Endodermal cell (in vitro differentiated cells): ENCODE data around the gene TLE4. TPM values are rescaled to one million over a fixed set of nuclear protein-coding genes. Genes with fewer than 3 reads are reported as not detected.
A peak's percentile ranks its signal among the peaks of the same experiment; 100 is the strongest.

ENCODE experiments used
- DNase-seq: peaks from one replicate; pipeline ENCODE4 v3.0.0-alpha.2; 2017
- H3K27ac ChIP-seq: 2 replicates; pipeline ENCODE4 v1.5.1; 2013; ENCODE audit warnings: mild to moderate bottlenecking, low read depth, low read length, moderate library complexity
- H3K27me3 ChIP-seq: 2 replicates; pipeline ENCODE4 v1.6.1; 2013; ENCODE audit warnings: mild to moderate bottlenecking, low read length, moderate library complexity; ENCODE audit not compliant: insufficient read depth, control insufficient read depth, poor library complexity, severe bottlenecking
- H3K36me3 ChIP-seq: 2 replicates; pipeline ENCODE4 v1.7.0; 2013; ENCODE audit warnings: mild to moderate bottlenecking, low read length, moderate library complexity; ENCODE audit not compliant: control insufficient read depth, insufficient read depth
- H3K4me1 ChIP-seq: one replicate; pipeline ENCODE4 v1.7.0; 2013; ENCODE audit warnings: low read length; ENCODE audit not compliant: control insufficient read depth, insufficient read depth
- H3K4me3 ChIP-seq: 2 replicates; pipeline ENCODE4 v1.5.1; 2013; ENCODE audit warnings: mild to moderate bottlenecking, low read length, moderate library complexity
- H3K9ac ChIP-seq: 2 replicates; pipeline ENCODE4 v1.6.1; 2013; ENCODE audit warnings: mild to moderate bottlenecking, low read length, moderate library complexity; ENCODE audit not compliant: poor library complexity, severe bottlenecking; ENCODE audit errors: extremely low read depth
- H3K9me3 ChIP-seq: 2 replicates; pipeline ENCODE4 v1.6.1; 2013; ENCODE audit warnings: mild to moderate bottlenecking, low read length, moderate library complexity; ENCODE audit not compliant: control insufficient read depth
- H3K27ac Mint-ChIP-seq: 2 replicates; pipeline ENCODE4 v1.8.0; 2020; ENCODE audit warnings: mixed read lengths
- H3K27me3 Mint-ChIP-seq: 2 replicates; pipeline ENCODE4 v1.8.0; 2021; ENCODE audit warnings: mild to moderate bottlenecking, mixed read lengths; ENCODE audit not compliant: insufficient read depth
- H3K36me3 Mint-ChIP-seq: 2 replicates; pipeline ENCODE4 v1.8.0; 2020; ENCODE audit warnings: low read depth, mixed read lengths
- H3K4me1 Mint-ChIP-seq: 2 replicates; pipeline ENCODE4 v1.8.0; 2020; ENCODE audit warnings: mixed read lengths
- H3K4me3 Mint-ChIP-seq: 2 replicates; pipeline ENCODE4 v1.8.0; 2020; ENCODE audit warnings: mild to moderate bottlenecking, moderate library complexity, mixed read lengths
- H3K9me3 Mint-ChIP-seq: 2 replicates; pipeline ENCODE4 v1.8.0; 2020; ENCODE audit warnings: mild to moderate bottlenecking, mixed read lengths
- CTCF ChIP-seq: fragments of 200-600 bp; sonication (generic); conservative IDR thresholded peaks from 2 replicates; pipeline ENCODE4 v1.5.0; 2021; ENCODE audit warnings: antibody characterized with exemption, mild to moderate bottlenecking
- WGBS, 2 experiments: methylation state at CpG; one replicate each; pipeline versions ENCODE4 v1.1.5 to v1.1.7; 2013; ENCODE audit warnings: missing lambda C conversion rate in 2 of 2, mixed read lengths in 1 of 2; ENCODE audit not compliant: insufficient coverage in 1 of 2, insufficient read length in 1 of 2; 5-methylcytosine and 5-hydroxymethylcytosine counted together
- total RNA-seq, 2 donors: library from RNA; stranded (reverse); fragmentation: NEBNext Ultra II Directional in 1 of 2; extraction: Animal tissue kit (Norgen Biotek cat#: 25700) in 1 of 2; gene quantifications; 2 replicates in 1 of 2; 3 replicates in 1 of 2; pipeline ENCODE4 v1.2.1, GENCODE V29; 2021

TLE4 gene
- total RNA-seq, 2 donors from 2014 or later, result 16.7 to 25.5 TPM

DNA sequence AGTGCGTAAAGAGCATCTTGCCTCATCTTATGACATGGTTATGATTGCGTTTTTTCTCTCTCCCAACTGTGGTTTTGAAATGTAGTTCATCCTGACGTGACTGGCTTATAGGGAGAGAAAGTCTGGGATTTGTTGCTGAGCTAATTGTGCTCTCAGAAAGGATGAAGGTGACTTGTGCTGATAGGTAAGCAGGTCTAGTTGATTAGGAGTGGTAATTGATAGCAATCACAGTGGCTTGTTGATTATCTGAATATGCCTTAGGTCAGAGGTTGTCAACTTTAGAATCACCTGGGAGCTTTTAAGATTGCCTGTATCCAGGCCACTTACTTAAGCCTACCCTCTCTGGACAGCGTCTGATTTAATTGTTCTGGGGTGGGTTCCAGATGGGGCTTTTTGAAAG is 117.8 kb downstream of the TLE4 start:
- peak overlapping the region; percentile 53 for H3K4me3 ChIP-seq
- Mint-ChIP-seq H3K27me3 (no peaks in the 10 kb centered on the region), H3K4me1 (peaks cover 34% of the 10 kb centered on the region), H3K9me3 (no peaks in the 10 kb centered on the region), H3K4me3 (no peak overlapping the region), H3K36me3 (peaks cover 2% of the 10 kb centered on the region), H3K27ac (no peak overlapping the region)
- WGBS, 2 experiments, result 77 to 100% methylated on average over 2 to 4 of the region's 4 CpGs
- no peak overlapping the region for H3K9ac ChIP-seq
- TF ChIP-seq CTCF, result no peak
- H3K36me3 ChIP-seq, result no peaks in the 10 kb centered on the region
- no peaks in the 10 kb centered on the region for H3K27me3 ChIP-seq
- no peaks in the 10 kb centered on the region for H3K9me3 ChIP-seq
- peaks cover 7% of the 10 kb centered on the region for H3K4me1 ChIP-seq
- no peak overlapping the region for H3K27ac ChIP-seq
- no peak for DNase-seq

DNA sequence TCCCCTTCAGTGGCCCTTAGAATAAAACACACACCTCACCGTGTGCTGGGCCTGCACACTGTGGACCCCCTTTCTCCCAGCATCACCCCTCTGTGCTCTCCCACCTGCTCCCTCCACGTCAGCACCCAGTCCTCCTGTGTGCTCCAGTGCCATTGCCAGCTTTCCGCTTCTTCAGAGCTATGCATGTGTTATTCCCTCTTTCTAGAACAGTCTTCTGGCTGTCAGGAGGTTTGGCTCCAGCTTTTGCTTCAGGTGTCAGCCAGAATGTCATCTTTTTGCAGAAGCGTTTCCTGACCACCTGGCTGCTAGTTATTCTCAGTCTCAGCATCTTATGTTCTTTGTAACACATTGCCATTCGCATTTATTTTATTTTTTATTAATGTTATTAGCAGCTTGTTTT is 119.7 kb downstream of the TLE4 start:
- H3K4me1 ChIP-seq, result peaks cover 6% of the 10 kb centered on the region
- H3K9me3 ChIP-seq, result no peaks in the 10 kb centered on the region
- DNase-seq, result no peak
- no peak overlapping the region for H3K4me3 ChIP-seq
- WGBS, 2 experiments, result 86 to 97% methylated on average over 1 to 4 of the region's 5 CpGs
- TF ChIP-seq CTCF, result no peak
- no peak overlapping the region for H3K27ac Mint-ChIP-seq
- H3K4me3 Mint-ChIP-seq, result no peak overlapping the region
- no peaks in the 10 kb centered on the region for H3K27me3 Mint-ChIP-seq
- no peak overlapping the region for H3K9ac ChIP-seq
- H3K9me3 Mint-ChIP-seq, result no peaks in the 10 kb centered on the region
- H3K4me1 Mint-ChIP-seq, result peaks cover 41% of the 10 kb centered on the region
- peaks cover 2% of the 10 kb centered on the region for H3K36me3 Mint-ChIP-seq
- H3K27ac ChIP-seq, result no peak overlapping the region
- H3K27me3 ChIP-seq, result no peaks in the 10 kb centered on the region
- H3K36me3 ChIP-seq, result no peaks in the 10 kb centered on the region

- Mint-ChIP-seq H3K27me3 (no peaks in the 10 kb centered on the region), H3K27ac (no peak overlapping the region), H3K36me3 (no peaks in the 10 kb centered on the region), H3K4me1 (peaks cover 41% of the 10 kb centered on the region), H3K4me3 (no peak overlapping the region), H3K9me3 (no peaks in the 10 kb centered on the region)
- no peak for DNase-seq
- Histone ChIP-seq H3K9me3 (no peaks in the 10 kb centered on the region), H3K9ac (no peak overlapping the region), H3K4me3 (no peak overlapping the region), H3K4me1 (peaks cover 6% of the 10 kb centered on the region), H3K27me3 (no peaks in the 10 kb centered on the region), H3K36me3 (no peaks in the 10 kb centered on the region), H3K27ac (no peak overlapping the region)
- WGBS, 2 experiments, result 83 to 85% methylated on average over 7 of the region's 7 CpGs
- no peak for TF ChIP-seq CTCF
Measured at GRCh38 chr9:79692857-79693571, 121.2 kb downstream of the TLE4 start.
